GM12878 (cell line): Measurements from ENCODE around the gene PTGS1.

Experiments used
- ATF2 ChIP-seq: IDR thresholded peaks from 2 replicates; pipeline ENCODE4 v1.6.1; 2012; ENCODE audit warnings: low read length, inconsistent platforms
- CEBPB ChIP-seq, 2 experiments: fragments of 150-350 bp in 1 of 2; IDR thresholded peaks; 2 replicates each; pipeline ENCODE4 v1.6.1; 2012 to 2014; ENCODE audit warnings: low read depth in 2 of 2, low read length in 2 of 2, borderline replicate concordance in 1 of 2, inconsistent platforms in 1 of 2
- CTCF ChIP-seq, 3 experiments: IDR thresholded peaks in 2 of 3; conservative IDR thresholded peaks in 1 of 3; 2 replicates each; pipeline ENCODE4 v1.5.1; 2011; ENCODE audit warnings: low read depth in 3 of 3, low read length in 3 of 3, mild to moderate bottlenecking in 3 of 3, control low read depth in 2 of 3, moderate library complexity in 2 of 3, inconsistent platforms in 1 of 3, mixed read lengths in 1 of 3; ENCODE audit not compliant: control insufficient read depth in 2 of 3, insufficient read depth in 1 of 3; ENCODE audit errors: extremely low read depth in 1 of 3
- ETV6 ChIP-seq, 2 experiments: fragments of 450-650 bp in 1 of 2; IDR thresholded peaks in 1 of 2; conservative IDR thresholded peaks in 1 of 2; 2 replicates each; pipeline ENCODE4 v1.6.1; 2014; ENCODE audit warnings: antibody characterized with exemption in 1 of 2, borderline replicate concordance in 1 of 2, low read depth in 1 of 2, mild to moderate bottlenecking in 1 of 2, moderate library complexity in 1 of 2
- EZH2 ChIP-seq: IDR thresholded peaks from 2 replicates; pipeline ENCODE4 v1.6.1; 2012; ENCODE audit warnings: low read depth, mild to moderate bottlenecking, control low read depth, inconsistent platforms, low read length, borderline replicate concordance; ENCODE audit not compliant: control insufficient read depth
- IKZF2 ChIP-seq, 2 experiments: fragments of 450-650 bp; IDR thresholded peaks; 2 replicates each; pipeline ENCODE4 v1.6.1; 2017; ENCODE audit warnings: mild to moderate bottlenecking in 2 of 2, moderate library complexity in 2 of 2
- NR2C2 ChIP-seq: IDR thresholded peaks from 2 replicates; pipeline ENCODE4 v1.6.1; 2011; ENCODE audit warnings: borderline replicate concordance, low read depth; ENCODE audit not compliant: control insufficient read depth, insufficient read length
- PKNOX1 ChIP-seq: fragments of 450-650 bp; IDR thresholded peaks from 2 replicates; pipeline ENCODE4 v1.6.1; 2016; ENCODE audit warnings: mild to moderate bottlenecking
- POLR2A ChIP-seq: IDR thresholded peaks from 2 replicates; pipeline ENCODE4 v1.6.1; 2011; ENCODE audit warnings: low read depth, mild to moderate bottlenecking, low read length
- RCOR1 ChIP-seq: conservative IDR thresholded peaks from 2 replicates; pipeline ENCODE4 v1.6.1; 2012; ENCODE audit warnings: low read depth, low read length, improper control_type of control experiment
- SPI1 ChIP-seq: IDR thresholded peaks from 2 replicates; pipeline ENCODE4 v1.6.1; 2011; ENCODE audit warnings: low read depth, mild to moderate bottlenecking, low read length, moderate library complexity, borderline replicate concordance; ENCODE audit not compliant: insufficient read depth
- TARDBP ChIP-seq: IDR thresholded peaks from 2 replicates; pipeline ENCODE4 v1.6.1; 2016; ENCODE audit warnings: borderline replicate concordance
- ZNF274 ChIP-seq: IDR thresholded peaks from one replicate; pipeline ENCODE4 v1.8.0; 2011; ENCODE audit not compliant: insufficient read length, insufficient read depth

DNA sequence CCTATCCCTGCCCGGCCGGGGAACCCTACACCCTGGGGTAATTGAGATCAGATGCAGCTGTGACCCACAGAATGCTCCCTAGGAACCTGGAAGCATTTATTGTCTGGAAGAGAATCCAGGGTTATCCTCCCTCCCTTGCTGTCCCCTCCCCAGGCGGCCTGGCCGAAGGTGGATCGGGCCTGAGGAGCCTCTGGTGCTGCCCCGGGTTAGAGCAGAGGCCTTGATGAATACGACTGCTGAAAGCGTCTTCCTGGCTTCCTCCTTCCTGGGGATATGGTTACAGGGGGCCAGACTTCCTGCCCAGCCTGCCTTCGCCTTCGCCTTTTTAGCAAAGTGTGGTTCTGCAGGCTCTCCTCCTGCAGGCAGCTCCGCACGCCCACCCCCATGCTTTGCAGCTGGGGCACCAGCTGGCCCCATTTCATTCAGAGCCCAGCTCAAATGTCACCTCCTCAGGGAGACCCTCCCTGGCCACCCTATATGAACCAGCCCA, 22.5 kb upstream of the PTGS1 start:
- TF ChIP-seq EZH2 (no peak), CTCF (IDR thresholded peaks at IDR 0.05 in 2 of 3, conservative IDR thresholded peaks at IDR 0.05 in 1 of 3; ENCODE audit: control insufficient read depth in 2 of 3, extremely low read depth in 1 of 3, insufficient read depth in 1 of 3, low read depth in 3 of 3, low read length in 3 of 3) (no peak), ETV6 (conservative IDR thresholded peaks at IDR 0.05 in 1 of 2, IDR thresholded peaks at IDR 0.05 in 1 of 2; ENCODE audit: borderline replicate concordance in 1 of 2, low read depth in 1 of 2) (no peak), RCOR1 (no peak), NR2C2 (no peak), SPI1 (no peak), CEBPB (IDR thresholded peaks at IDR 0.05; ENCODE audit: borderline replicate concordance in 1 of 2, low read depth in 2 of 2, low read length in 2 of 2) (no peak), PKNOX1 (no peak), POLR2A (no peak), IKZF2 (IDR thresholded peaks at IDR 0.05) (no peak), TARDBP (no peak), ZNF274 (no peak), ATF2 (no peak)
